Activated CD4-positive, alpha-beta T cell treated with anti-CD3 and anti-CD28 coated beads, Interleukin-2, amount 50 U/mL, for 16 hours (primary cell): Measurements from ENCODE around the gene LST1.
A peak's percentile ranks its signal among the peaks of the same experiment; 100 is the strongest.
"Not testable (repeated sequence)": the region's sequence is repeated elsewhere in the genome, so short reads cannot be mapped to it uniquely, and the experiment has no call there.

Experiments used
- DNase-seq: peaks from one replicate; pipeline ENCODE4 v3.0.0-alpha.2; 2020

LST1 gene

GRCh38 chr6:31581434-31582229 is 4.4 kb upstream of the LST1 start:
- DNase-seq, result no peak

GRCh38 chr6:31582230-31582643 is 3.8 kb upstream of the LST1 start, which contains the start of gene LTB:
LTB (minus strand) TSS chr6:31582424; CDS start chr6:31582417, 7 bp downstream.
- DNase-seq, result peak; percentile 70

- DNase-seq, result peak; percentile 82
Measured at GRCh38 chr6:31585491-31585890, 586 bp upstream of the LST1 start.

GRCh38 chr6:31586599-31587281 is 663 bp downstream of the LST1 start:
- DNase-seq, result peak; percentile 51

- DNase-seq, result peak; percentile 42
Measured at GRCh38 chr6:31587791-31588777, 2.0 kb downstream of the LST1 start.

- DNase-seq, result no peak
Measured at GRCh38 chr6:31588871-31589650, 3.0 kb downstream of the LST1 start.

- not testable (repeated sequence) for DNase-seq
Measured at GRCh38 chr6:31590691-31591090, 4.6 kb downstream of the LST1 start.

GRCh38 chr6:31592396-31592771 is 6.3 kb downstream of the LST1 start:
- no peak for DNase-seq

- DNase-seq, result peak; percentile 73
Measured at GRCh38 chr6:31597006-31597405, 10.9 kb downstream of the LST1 start.

GRCh38 chr6:31607317-31607716 is 21.2 kb downstream of the LST1 start:
- peak; percentile 45 for DNase-seq

GRCh38 chr6:31609519-31610406 is 23.7 kb downstream of the LST1 start:
- DNase-seq, result no peak

- DNase-seq, result no peak
Measured at GRCh38 chr6:31610968-31611367, 24.9 kb downstream of the LST1 start.

- DNase-seq, result no peak
Measured at GRCh38 chr6:31614075-31614619, 28.1 kb downstream of the LST1 start.

- no peak for DNase-seq
Measured at GRCh38 chr6:31614684-31615578, 28.9 kb downstream of the LST1 start, which contains the start of gene AIF1. AIF1 (plus strand) TSS chr6:31615234; CDS start chr6:31615330, 96 bp downstream.

GRCh38 chr6:31615748-31616147 is 29.7 kb downstream of the LST1 start:
- DNase-seq, result peak; percentile 39

GRCh38 chr6:31617010-31617409 is 30.9 kb downstream of the LST1 start:
- DNase-seq, result no peak

- peak; percentile 99 for DNase-seq
Measured at GRCh38 chr6:31619805-31620585, 33.9 kb downstream of the LST1 start.

- DNase-seq, result peak; percentile 80
Measured at GRCh38 chr6:31620586-31621319, 34.7 kb downstream of the LST1 start, which contains the start of gene PRRC2A. PRRC2A (plus strand) TSS chr6:31620715; CDS start chr6:31622790, 2,075 bp downstream.
